HCT116 (cell line): Measurements from ENCODE around the gene GSK3A. TPM values are rescaled to one million over a fixed set of nuclear protein-coding genes. Genes with fewer than 3 reads are reported as not detected.

Experiments used
- ATAC-seq: fragments of 200-7000 bp; cut with Tn5 transposase; 2 replicates; pipeline ENCODE4 v1.9.1; 2020; ENCODE audit warnings: mild to moderate bottlenecking, moderate library complexity
- BruUV-seq: library from RNA; stranded (reverse); fragments of 400-500 nt; replicated peaks from 2 replicates; lab custom pipeline; 2021; lab: Mats Ljungman, UMichigan
- CTCF ChIA-PET: fragments of 300-600 bp; sonication (Branson Sonifier 250); formaldehyde crosslinking; loops from one replicate; lab custom pipeline; 2021; ENCODE audit warnings: antibody characterized with exemption; lab: Charles Lee
- POLR2A ChIA-PET: fragments of 300-600, 350-600 bp; sonication (Branson Sonifier 250); formaldehyde crosslinking; loops from one replicate; lab custom pipeline; 2021; ENCODE audit warnings: antibody characterized with exemption; lab: Charles Lee
- RAD21 ChIA-PET, 2 experiments: fragments of 300-600 bp; sonication (Branson Sonifier 250); formaldehyde crosslinking; loops; one replicate each; lab custom pipeline; 2023; ENCODE audit warnings: low total read pairs in 2 of 2; ENCODE audit not compliant: uncharacterized antibody in 2 of 2, unreplicated experiment in 2 of 2, low non-redundant PET in 1 of 2; lab: Charles Lee
- DNase-seq: peaks from one replicate; pipeline ENCODE4 v3.0.0-alpha.2; 2010; ENCODE audit warnings: low read depth, low spot score
- H2AFZ ChIP-seq: fragments of 200-600 bp; shearing (Covaris generic), sonication (generic); 2 replicates; pipeline ENCODE4 v1.6.1; 2017; ENCODE audit warnings: low read depth, mixed run types, mixed read lengths, antibody characterized with exemption, low read length; ENCODE audit not compliant: poor library complexity, severe bottlenecking
- H3K27ac ChIP-seq: 2 replicates; pipeline ENCODE4 v1.5.1; 2012; ENCODE audit warnings: low read depth, low read length
- H3K27me3 ChIP-seq: fragments of 200-600 bp; sonication (generic); 2 replicates; pipeline ENCODE4 v1.6.1; 2016; ENCODE audit warnings: mixed run types, low read length, mixed read lengths; ENCODE audit not compliant: insufficient read depth
- H3K36me3 ChIP-seq, 2 experiments: fragments of 200-500 bp in 1 of 2; fragments of 200-600 bp in 1 of 2; sonication (Bioruptor generic) in 1 of 2; sonication (generic) in 1 of 2; 2 replicates each; pipeline versions ENCODE4 v1.5.1 to v1.6.1; 2014 to 2016; ENCODE audit warnings: low read length in 2 of 2, inconsistent platforms in 1 of 2, mixed read lengths in 1 of 2, mixed run types in 1 of 2; ENCODE audit not compliant: insufficient read depth in 2 of 2, control insufficient read depth in 1 of 2
- H3K4me1 ChIP-seq, 2 experiments: fragments of 200-600 bp in 1 of 2; sonication (generic) in 1 of 2; 2 replicates each; pipeline versions ENCODE4 v1.5.1 to v1.6.1; 2012 to 2017; ENCODE audit warnings: low read length in 2 of 2, inconsistent platforms in 1 of 2, mild to moderate bottlenecking in 1 of 2, mixed read lengths in 1 of 2, mixed run types in 1 of 2, moderate library complexity in 1 of 2; ENCODE audit not compliant: insufficient read depth in 2 of 2, control insufficient read depth in 1 of 2
- H3K4me2 ChIP-seq: fragments of 200-600 bp; sonication (generic); 2 replicates; pipeline ENCODE4 v1.6.1; 2017; ENCODE audit warnings: mixed run types, low read length, mixed read lengths
- H3K4me3 ChIP-seq, 2 experiments: fragments of 200-600 bp in 1 of 2; sonication (generic) in 1 of 2; replicated peaks in 1 of 2; 2 replicates each; pipeline ENCODE4 v1.5.1; 2011 to 2016; ENCODE audit warnings: low read length in 2 of 2, control low read depth in 1 of 2, low read depth in 1 of 2, mild to moderate bottlenecking in 1 of 2, mixed read lengths in 1 of 2, mixed run types in 1 of 2
- H3K79me2 ChIP-seq: fragments of 200-600 bp; sonication (generic); 2 replicates; pipeline ENCODE4 v1.6.1; 2017; ENCODE audit warnings: mild to moderate bottlenecking, mixed run types, low read length, moderate library complexity, mixed read lengths; ENCODE audit not compliant: insufficient read depth
- H3K9ac ChIP-seq: fragments of 200-600 bp; sonication (generic); 2 replicates; pipeline ENCODE4 v1.6.1; 2016; ENCODE audit warnings: low read length, mixed read lengths
- H3K9me2 ChIP-seq: fragments of 200-600 bp; sonication (generic), shearing (Covaris generic); 2 replicates; pipeline ENCODE4 v1.6.1; 2017; ENCODE audit warnings: mixed run types, mild to moderate bottlenecking, moderate library complexity; ENCODE audit not compliant: insufficient read depth
- H3K9me3 ChIP-seq, 2 experiments: fragments of 200-500 bp in 1 of 2; fragments of 200-600 bp in 1 of 2; sonication (Bioruptor generic) in 1 of 2; sonication (generic) in 1 of 2; 2 replicates each; pipeline ENCODE4 v1.6.1; 2014 to 2017; ENCODE audit warnings: low read length in 2 of 2, mixed read lengths in 2 of 2, inconsistent platforms in 1 of 2, low read depth in 1 of 2, mild to moderate bottlenecking in 1 of 2, mixed run types in 1 of 2, moderate library complexity in 1 of 2; ENCODE audit not compliant: control insufficient read depth in 1 of 2, insufficient read depth in 1 of 2
- H4K20me1 ChIP-seq: fragments of 200-600 bp; sonication (generic), shearing (Covaris generic); 2 replicates; pipeline ENCODE4 v1.6.1; 2017; ENCODE audit warnings: mixed run types, mild to moderate bottlenecking, moderate library complexity; ENCODE audit not compliant: insufficient read depth
- ATF3 ChIP-seq: IDR thresholded peaks from 2 replicates; pipeline ENCODE4 v1.6.1; 2012
- CEBPB ChIP-seq: IDR thresholded peaks from 2 replicates; pipeline ENCODE4 v1.6.1; 2012; ENCODE audit warnings: low read depth
- CTCF ChIP-seq, 3 experiments: fragments of 200-600 bp in 1 of 3; sonication (generic) in 1 of 3; IDR thresholded peaks in 2 of 3; conservative IDR thresholded peaks in 1 of 3; 2 replicates each; pipeline ENCODE4 v1.5.1; 2012 to 2017; ENCODE audit warnings: low read depth in 2 of 3, low read length in 2 of 3, antibody characterized with exemption in 1 of 3, borderline replicate concordance in 1 of 3, control low read depth in 1 of 3, mild to moderate bottlenecking in 1 of 3, mixed read lengths in 1 of 3, mixed run types in 1 of 3, moderate library complexity in 1 of 3; ENCODE audit not compliant: insufficient read depth in 1 of 3
- ELF1 ChIP-seq: IDR thresholded peaks from 2 replicates; pipeline ENCODE4 v1.6.1; 2012; ENCODE audit warnings: low read depth, borderline replicate concordance
- EZH2 ChIP-seq: fragments of 200-600 bp; sonication (generic); IDR thresholded peaks from 2 replicates; pipeline ENCODE4 v1.6.1; 2017; ENCODE audit warnings: antibody characterized with exemption, mixed run types
- EZH2phosphoT487 ChIP-seq: fragments of 200-600 bp; IDR thresholded peaks from 2 replicates; pipeline ENCODE4 v1.6.1; 2018; ENCODE audit warnings: antibody characterized with exemption, borderline replicate concordance
- FOSL1 ChIP-seq: IDR thresholded peaks from 2 replicates; pipeline ENCODE4 v1.6.1; 2012; ENCODE audit warnings: low read depth
- JUND ChIP-seq: IDR thresholded peaks from 2 replicates; pipeline ENCODE4 v1.6.1; 2012
- MAX ChIP-seq: IDR thresholded peaks from 2 replicates; pipeline ENCODE4 v1.6.1; 2012
- POLR2A ChIP-seq: IDR thresholded peaks from 2 replicates; pipeline ENCODE4 v1.7.0; 2011; ENCODE audit warnings: borderline replicate concordance; ENCODE audit not compliant: insufficient read depth, insufficient read length; ENCODE audit errors: extremely low read depth
- POLR2AphosphoS5 ChIP-seq: IDR thresholded peaks from 2 replicates; pipeline ENCODE4 v1.6.1; 2011; ENCODE audit warnings: mild to moderate bottlenecking, low read depth, low read length, moderate library complexity
- RAD21 ChIP-seq: IDR thresholded peaks from 2 replicates; pipeline ENCODE4 v1.6.1; 2012; ENCODE audit warnings: low read depth, mild to moderate bottlenecking
- REST ChIP-seq: IDR thresholded peaks from 2 replicates; pipeline ENCODE4 v1.6.1; 2012; ENCODE audit warnings: low read depth
- SIN3A ChIP-seq: IDR thresholded peaks from 2 replicates; pipeline ENCODE4 v1.6.1; 2012; ENCODE audit warnings: low read depth
- SP1 ChIP-seq: IDR thresholded peaks from 2 replicates; pipeline ENCODE4 v1.6.1; 2012; ENCODE audit warnings: low read depth
- SRF ChIP-seq: IDR thresholded peaks from 2 replicates; pipeline ENCODE4 v1.6.1; 2012; ENCODE audit warnings: low read depth
- YY1 ChIP-seq: IDR thresholded peaks from 2 replicates; pipeline ENCODE4 v1.6.1; 2011; ENCODE audit warnings: low read length, low read depth, moderate library complexity, mild to moderate bottlenecking; ENCODE audit not compliant: insufficient replicate concordance; ENCODE audit errors: extremely low read depth
- ZFX ChIP-seq: fragments of 450-650 bp; IDR thresholded peaks from 2 replicates; pipeline ENCODE4 v1.6.1; 2017
- ZNF274 ChIP-seq: fragments of 200-500 bp; sonication (Bioruptor generic); IDR thresholded peaks from 2 replicates; pipeline ENCODE4 v1.6.1; 2014; ENCODE audit warnings: mild to moderate bottlenecking, low read depth, low read length, inconsistent platforms
- intact Hi-C: fragments of 100-400 bp; cut with micrococcal nuclease; formaldehyde crosslinking; loops from 2 replicates; pipeline ENCODE4 v1.10.0; 2022
- total RNA-seq: library from RNA; stranded (reverse); gene quantifications from one replicate; pipeline ENCODE4 v1.2.1, GENCODE V29; 2021; ENCODE audit not compliant: unreplicated experiment

The GSK3A gene
- total RNA-seq, 1 experiment from 2014 or later, result 57.2 TPM

- TF ChIP-seq SIN3A (no peak), POLR2AphosphoS5 (no peak), EZH2 (no peak), YY1 (no peak), JUND (no peak), FOSL1 (no peak), RAD21 (no peak), REST (no peak), POLR2A (no peak), ZFX (no peak), EZH2phosphoT487 (no peak), SRF (no peak), ZNF274 (no peak), ATF3 (no peak), MAX (no peak), CTCF (IDR thresholded peaks at IDR 0.05 in 2 of 3, conservative IDR thresholded peaks at IDR 0.05 in 1 of 3; ENCODE audit: borderline replicate concordance in 1 of 3, insufficient read depth in 1 of 3, low read depth in 2 of 3, low read length in 2 of 3) (no peak), ELF1 (no peak), SP1 (no peak), CEBPB (no peak)
- CTCF ChIA-PET, result interaction anchor here (1.3 kb wide), 1 partner anchor 29 kb away, joined by 3 read pairs; no protein-coding TSS in a partner anchor
- H3K9me2 ChIP-seq, result no peaks in the 10 kb centered on the region
- H3K9ac ChIP-seq, result no peak overlapping the region
- H3K36me3 ChIP-seq, result peaks cover 0 to 7% of the 10 kb centered on the region in 2 experiments; a peak in 2 of 4 replicates
- peaks cover 3% of the 10 kb centered on the region; the same call in 1 of the 2 replicates for H4K20me1 ChIP-seq
- intact Hi-C loops, result no loop called here
- H3K27me3 ChIP-seq, result no peaks in the 10 kb centered on the region
- no peaks in the 10 kb centered on the region for H3K9me3 ChIP-seq
- no peak overlapping the region for H3K4me3 ChIP-seq
- H3K79me2 ChIP-seq, result peaks cover 54% of the 10 kb centered on the region
- no peak for DNase-seq
- no peak overlapping the region for H2AFZ ChIP-seq
- POLR2A ChIA-PET, result interaction anchor here (1.6 to 1.8 kb wide), 2 partner anchors 8 to 29 kb away, joined by 9 to 16 read pairs; no protein-coding TSS in a partner anchor
- ATAC-seq, result no peak
- H3K27ac ChIP-seq, result peak overlapping the region; percentile 33; the same call in 1 of the 2 replicates
- H3K4me2 ChIP-seq, result no peak overlapping the region; the same call in 1 of the 2 replicates
- H3K4me1 ChIP-seq, result peaks cover 22 to 48% of the 10 kb centered on the region in 2 experiments
- no TSS peak for BruUV-seq
- RAD21 ChIA-PET, result interaction anchor here in 1 of 2 experiments (1.0 kb wide), 1 partner anchor 8 kb away, joined by 3 read pairs; no protein-coding TSS in a partner anchor
Measured at GRCh38 chr19:42250666-42251531, 8.5 kb upstream of the GSK3A start.
